Liver (tissue), 9 donors: ENCODE results near the gene RBFOX1. TPM values are rescaled to one million over a fixed set of nuclear protein-coding genes. Genes with fewer than 3 reads are reported as not detected.

Experiments
- DNase-seq: peaks from one replicate; pipeline ENCODE4 v3.0.0-alpha.2; 2017; ENCODE audit warnings: low spot score
- H3K27ac ChIP-seq, 2 donors: one replicate each; pipeline ENCODE4 v1.7.0; 2013; ENCODE audit warnings: inconsistent platforms in 2 of 2, low read length in 2 of 2, control low read depth in 1 of 2, low read depth in 1 of 2, mild to moderate bottlenecking in 1 of 2
- H3K27me3 ChIP-seq, 4 donors: one replicate each; pipeline versions ENCODE4 v1.6.1 to v1.7.0; 2013; ENCODE audit warnings: low read length in 3 of 4, inconsistent platforms in 1 of 4, mild to moderate bottlenecking in 1 of 4, moderate library complexity in 1 of 4; ENCODE audit not compliant: control insufficient read depth in 4 of 4, insufficient read depth in 4 of 4
- H3K36me3 ChIP-seq, 4 donors: one replicate each; pipeline versions ENCODE4 v1.6.1 to v1.7.0; 2013; ENCODE audit warnings: low read length in 3 of 4, mild to moderate bottlenecking in 3 of 4, low read depth in 1 of 4, moderate library complexity in 1 of 4; ENCODE audit not compliant: control insufficient read depth in 4 of 4, insufficient read depth in 3 of 4
- H3K4me1 ChIP-seq, 4 donors: one replicate each; pipeline versions ENCODE4 v1.6.1 to v1.7.0; 2013; ENCODE audit warnings: low read length in 3 of 4, mild to moderate bottlenecking in 3 of 4, moderate library complexity in 1 of 4; ENCODE audit not compliant: control insufficient read depth in 4 of 4, insufficient read depth in 4 of 4
- H3K4me3 ChIP-seq, 3 donors: one replicate each; pipeline versions ENCODE4 v1.6.1 to v1.7.0; 2013; ENCODE audit warnings: low read length in 3 of 3, control low read depth in 1 of 3, low read depth in 1 of 3, mild to moderate bottlenecking in 1 of 3
- H3K9ac ChIP-seq, 2 donors: one replicate each; pipeline ENCODE4 v1.7.0; 2013; ENCODE audit warnings: low read length in 2 of 2, mild to moderate bottlenecking in 2 of 2, moderate library complexity in 2 of 2, control low read depth in 1 of 2, low read depth in 1 of 2
- H3K9me3 ChIP-seq, 4 donors: one replicate each; pipeline versions ENCODE4 v1.6.1 to v1.7.0; 2013; ENCODE audit warnings: low read length in 3 of 4; ENCODE audit not compliant: control insufficient read depth in 4 of 4
- EGR1 ChIP-seq, 2 donors: IDR thresholded peaks; 2 replicates each; pipeline ENCODE4 v1.6.1; 2016 to 2018; ENCODE audit warnings: antibody characterized with exemption in 2 of 2, low read depth in 2 of 2
- FOXA1 ChIP-seq: IDR thresholded peaks from 2 replicates; pipeline ENCODE4 v1.6.1; 2016; ENCODE audit warnings: antibody characterized with exemption
- FOXA2 ChIP-seq: IDR thresholded peaks from 2 replicates; pipeline ENCODE4 v1.6.1; 2016; ENCODE audit warnings: antibody characterized with exemption
- GABPA ChIP-seq, 2 donors: IDR thresholded peaks in 1 of 2; conservative IDR thresholded peaks in 1 of 2; 2 replicates each; pipeline ENCODE4 v1.6.1; 2016; ENCODE audit warnings: antibody characterized with exemption in 2 of 2, mild to moderate bottlenecking in 1 of 2, moderate library complexity in 1 of 2
- JUND ChIP-seq, 2 donors: IDR thresholded peaks; 2 replicates each; pipeline ENCODE4 v1.6.1; 2016; ENCODE audit warnings: antibody characterized with exemption in 2 of 2
- RAD21 ChIP-seq, 2 donors: IDR thresholded peaks; 2 replicates each; pipeline ENCODE4 v1.6.1; 2016; ENCODE audit warnings: antibody characterized with exemption in 2 of 2, mild to moderate bottlenecking in 2 of 2
- RXRA ChIP-seq, 2 donors: IDR thresholded peaks; 2 replicates each; pipeline ENCODE4 v1.6.1; 2017 to 2018; ENCODE audit warnings: antibody characterized with exemption in 2 of 2, mild to moderate bottlenecking in 1 of 2
- TAF1 ChIP-seq: conservative IDR thresholded peaks from 2 replicates; pipeline ENCODE4 v1.6.1; 2016; ENCODE audit warnings: antibody characterized with exemption, mild to moderate bottlenecking
- YY1 ChIP-seq: IDR thresholded peaks from 2 replicates; pipeline ENCODE4 v1.6.1; 2016; ENCODE audit warnings: antibody characterized with exemption, mild to moderate bottlenecking
- WGBS: extraction: QIAGEN DNeasy Blood & Tissue Kit; methylation state at CpG from one replicate; pipeline ENCODE4 v1.1.7; 2013; 5-methylcytosine and 5-hydroxymethylcytosine counted together
- polyA plus RNA-seq, 2 donors: library from polyadenylated mRNA; stranded (reverse) in 1 of 2; unstranded in 1 of 2; fragments of 200-250 nt in 1 of 2; fragments of >200 nt in 1 of 2; fragmentation: Nextera tagmentation in 1 of 2; extraction: Ambion mirVana in 1 of 2; gene quantifications; one replicate each; pipeline versions ENCODE4 v1.2.1 to v1.2.3, GENCODE V29; 2013 to 2015
- total RNA-seq, 2 donors: library from RNA; depleted of rRNA; stranded (reverse); fragments of >200 nt; gene quantifications; one replicate each; pipeline ENCODE4 v1.2.3, GENCODE V29; 2014
- TF ChIP-seq, protein P1 (sequence below): IDR thresholded peaks from 2 replicates; pipeline ENCODE4 v1.6.1; 2016; ENCODE audit warnings: antibody characterized with exemption, mild to moderate bottlenecking
- TF ChIP-seq, protein P2 (sequence below): IDR thresholded peaks from 2 replicates; pipeline ENCODE4 v1.6.1; 2016; ENCODE audit warnings: antibody characterized with exemption
- TF ChIP-seq, protein P3 (sequence below): IDR thresholded peaks from 2 replicates; pipeline ENCODE4 v1.6.1; 2016; ENCODE audit warnings: antibody characterized with exemption
- TF ChIP-seq, protein P4 (sequence below): fragments of 150-350 bp; IDR thresholded peaks from 2 replicates; pipeline ENCODE4 v1.5.1; 2017; ENCODE audit warnings: improper control_type of control experiment, low read depth, low read length; ENCODE audit not compliant: missing input control
- donor health status: healthy.
- donor health status: healthy.
- donor health status: healthy.
- donor health status: healthy.
- donor health status: healthy.

RBFOX1 gene
- total and polyA plus RNA-seq, 4 donors, result not detected

DNA sequence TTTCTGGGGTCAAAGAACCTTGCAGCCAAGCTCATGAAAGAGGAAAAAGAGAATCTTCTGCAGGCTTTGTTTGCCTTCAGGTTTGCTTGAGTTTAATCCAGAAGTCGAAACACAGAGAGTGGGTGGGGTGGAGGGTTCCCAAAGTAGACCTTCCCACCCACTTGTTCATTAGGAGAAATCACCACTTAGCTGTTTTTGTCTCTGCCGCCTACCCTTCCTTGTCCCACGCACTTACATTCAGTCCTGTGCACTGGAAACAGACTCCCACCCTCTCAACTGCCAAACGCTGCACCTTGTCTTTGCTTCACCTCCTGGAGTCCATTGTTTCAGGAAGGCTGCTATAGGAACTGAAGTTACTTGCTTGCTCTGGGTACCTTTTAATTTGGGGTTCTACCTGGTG is 38.6 kb upstream of the RBFOX1 start:
- DNase-seq, result no peak
- Histone ChIP-seq H3K27ac (no peak overlapping the region), H3K4me3 (no peak overlapping the region), H3K9me3 (no peaks in the 10 kb centered on the region), H3K27me3 (peaks cover 0 to 9% (median 2%) of the 10 kb centered on the region in 4 donors), H3K4me1 (no peaks in the 10 kb centered on the region), H3K36me3 (no peaks in the 10 kb centered on the region), H3K9ac (no peak overlapping the region)
- TF ChIP-seq, protein P1, sequence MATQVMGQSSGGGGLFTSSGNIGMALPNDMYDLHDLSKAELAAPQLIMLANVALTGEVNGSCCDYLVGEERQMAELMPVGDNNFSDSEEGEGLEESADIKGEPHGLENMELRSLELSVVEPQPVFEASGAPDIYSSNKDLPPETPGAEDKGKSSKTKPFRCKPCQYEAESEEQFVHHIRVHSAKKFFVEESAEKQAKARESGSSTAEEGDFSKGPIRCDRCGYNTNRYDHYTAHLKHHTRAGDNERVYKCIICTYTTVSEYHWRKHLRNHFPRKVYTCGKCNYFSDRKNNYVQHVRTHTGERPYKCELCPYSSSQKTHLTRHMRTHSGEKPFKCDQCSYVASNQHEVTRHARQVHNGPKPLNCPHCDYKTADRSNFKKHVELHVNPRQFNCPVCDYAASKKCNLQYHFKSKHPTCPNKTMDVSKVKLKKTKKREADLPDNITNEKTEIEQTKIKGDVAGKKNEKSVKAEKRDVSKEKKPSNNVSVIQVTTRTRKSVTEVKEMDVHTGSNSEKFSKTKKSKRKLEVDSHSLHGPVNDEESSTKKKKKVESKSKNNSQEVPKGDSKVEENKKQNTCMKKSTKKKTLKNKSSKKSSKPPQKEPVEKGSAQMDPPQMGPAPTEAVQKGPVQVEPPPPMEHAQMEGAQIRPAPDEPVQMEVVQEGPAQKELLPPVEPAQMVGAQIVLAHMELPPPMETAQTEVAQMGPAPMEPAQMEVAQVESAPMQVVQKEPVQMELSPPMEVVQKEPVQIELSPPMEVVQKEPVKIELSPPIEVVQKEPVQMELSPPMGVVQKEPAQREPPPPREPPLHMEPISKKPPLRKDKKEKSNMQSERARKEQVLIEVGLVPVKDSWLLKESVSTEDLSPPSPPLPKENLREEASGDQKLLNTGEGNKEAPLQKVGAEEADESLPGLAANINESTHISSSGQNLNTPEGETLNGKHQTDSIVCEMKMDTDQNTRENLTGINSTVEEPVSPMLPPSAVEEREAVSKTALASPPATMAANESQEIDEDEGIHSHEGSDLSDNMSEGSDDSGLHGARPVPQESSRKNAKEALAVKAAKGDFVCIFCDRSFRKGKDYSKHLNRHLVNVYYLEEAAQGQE, result no peak
- 53% methylated on average over 4 of the region's 4 CpGs for WGBS

DNA sequence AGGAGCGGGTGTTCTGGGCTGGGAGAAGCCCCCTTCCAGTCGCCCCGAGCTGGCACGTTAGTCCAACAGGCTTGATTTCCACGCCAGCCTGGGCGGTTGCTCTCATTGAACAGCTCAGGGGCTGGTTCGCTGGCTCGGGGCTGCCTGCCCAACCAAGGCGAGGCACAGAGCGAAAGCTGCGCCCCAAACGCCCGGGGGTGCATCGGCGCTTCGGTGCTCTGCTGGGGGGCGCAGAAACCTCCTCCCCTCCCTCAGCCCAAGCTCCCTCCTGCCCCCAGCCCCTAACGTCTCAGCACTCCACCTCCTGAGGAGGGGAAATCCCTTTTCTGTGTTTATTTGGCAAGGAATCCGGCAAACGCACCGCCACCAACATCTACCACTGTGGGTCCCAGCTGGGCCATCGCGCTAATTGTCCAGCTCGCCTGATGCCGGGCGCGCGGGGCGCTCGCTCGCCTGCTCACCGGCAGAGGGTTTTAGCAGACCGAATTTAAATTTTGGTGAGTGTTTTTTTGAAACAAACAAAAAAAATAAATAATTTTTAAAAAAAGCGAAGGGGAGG is 29.5 kb upstream of the RBFOX1 start:
- no peak for DNase-seq
- Histone ChIP-seq H3K36me3 (no peaks in the 10 kb centered on the region), H3K27ac (no peak overlapping the region), H3K9ac (no peak overlapping the region), H3K27me3 (peaks cover 0 to 11% (median 2%) of the 10 kb centered on the region in 4 donors), H3K4me1 (peaks cover 0 to 1% (median 0%) of the 10 kb centered on the region in 4 donors), H3K9me3 (no peaks in the 10 kb centered on the region), H3K4me3 (no peak overlapping the region)
- 3% methylated on average over 34 of the region's 34 CpGs for WGBS
- no peak for TF ChIP-seq FOXA1

DNA sequence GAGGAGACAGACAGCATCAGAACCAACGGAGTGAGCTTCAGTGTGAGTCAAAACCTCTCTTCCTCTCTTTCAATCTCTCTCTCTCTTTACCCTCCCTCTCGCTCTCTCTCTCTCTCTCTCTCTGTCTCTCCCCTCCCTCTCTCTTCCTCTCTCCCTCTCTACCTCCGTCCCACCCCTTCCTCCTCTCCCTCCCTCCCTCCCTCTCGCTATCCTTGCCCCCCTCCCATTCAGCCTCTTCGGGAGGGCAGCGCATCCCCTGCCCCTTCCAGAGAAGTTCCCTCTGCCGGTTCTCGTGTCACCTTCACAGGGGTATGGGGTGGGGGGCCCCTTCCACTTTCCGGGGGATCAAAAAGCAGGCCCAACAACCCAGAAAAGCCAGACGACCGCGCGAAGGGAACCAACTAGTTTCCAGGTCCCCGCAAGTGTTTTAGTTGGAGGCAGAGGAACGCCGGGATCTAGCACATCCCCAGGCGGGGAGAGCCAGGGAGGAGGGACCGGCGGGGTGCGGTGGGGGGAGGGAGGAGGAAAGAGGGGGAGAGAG is 28.9 kb upstream of the RBFOX1 start:
- Histone ChIP-seq H3K27me3 (peaks cover 0 to 11% (median 2%) of the 10 kb centered on the region in 4 donors), H3K4me1 (peaks cover 0 to 1% (median 0%) of the 10 kb centered on the region in 4 donors), H3K27ac (no peak overlapping the region), H3K9me3 (no peaks in the 10 kb centered on the region), H3K36me3 (no peaks in the 10 kb centered on the region), H3K9ac (no peak overlapping the region), H3K4me3 (no peak overlapping the region)
- TF ChIP-seq, protein P2, sequence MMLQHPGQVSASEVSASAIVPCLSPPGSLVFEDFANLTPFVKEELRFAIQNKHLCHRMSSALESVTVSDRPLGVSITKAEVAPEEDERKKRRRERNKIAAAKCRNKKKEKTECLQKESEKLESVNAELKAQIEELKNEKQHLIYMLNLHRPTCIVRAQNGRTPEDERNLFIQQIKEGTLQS, result no peak
- TF ChIP-seq TAF1 (no peak), RAD21 (IDR thresholded peaks at IDR 0.05) (no peak)
- WGBS, result 3% methylated on average over 20 of the region's 20 CpGs
- no peak for DNase-seq

DNA sequence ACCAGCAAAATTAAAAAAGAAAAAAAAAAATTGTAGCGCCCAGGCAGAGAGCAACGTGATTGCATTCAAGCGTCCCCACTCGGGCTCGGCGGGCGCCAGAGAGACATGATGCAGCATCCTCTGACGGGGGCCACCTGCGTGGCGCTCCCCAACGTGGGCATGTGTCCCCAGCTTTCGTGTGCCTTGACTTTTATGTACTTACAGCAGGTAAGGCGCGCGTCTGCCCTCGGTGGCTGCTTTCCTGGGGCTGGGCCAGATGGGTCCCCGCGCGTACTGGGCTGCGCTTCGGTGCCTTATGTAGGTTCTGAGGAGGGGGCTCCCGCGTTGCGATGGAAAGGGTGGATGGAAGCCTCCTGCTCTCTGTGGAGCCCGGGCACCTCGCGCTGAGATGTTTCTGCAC is 28.4 kb upstream of the RBFOX1 start:
- Histone ChIP-seq H3K9ac (no peak overlapping the region), H3K27me3 (peaks cover 0 to 11% (median 2%) of the 10 kb centered on the region in 4 donors), H3K9me3 (no peaks in the 10 kb centered on the region), H3K36me3 (no peaks in the 10 kb centered on the region), H3K27ac (no peak overlapping the region), H3K4me1 (peaks cover 0 to 1% (median 0%) of the 10 kb centered on the region in 4 donors), H3K4me3 (no peak overlapping the region)
- 3% methylated on average over 27 of the region's 27 CpGs for WGBS
- no peak for DNase-seq
- TF ChIP-seq RXRA (IDR thresholded peaks at IDR 0.05) (no peak), GABPA (IDR thresholded peaks at IDR 0.05 in 1 of 2, conservative IDR thresholded peaks at IDR 0.05 in 1 of 2) (no peak), YY1 (no peak), FOXA2 (no peak), JUND (IDR thresholded peaks at IDR 0.05) (no peak), EGR1 (IDR thresholded peaks at IDR 0.05; ENCODE audit: low read depth in 2 of 2) (no peak)
- TF ChIP-seq, protein P3, sequence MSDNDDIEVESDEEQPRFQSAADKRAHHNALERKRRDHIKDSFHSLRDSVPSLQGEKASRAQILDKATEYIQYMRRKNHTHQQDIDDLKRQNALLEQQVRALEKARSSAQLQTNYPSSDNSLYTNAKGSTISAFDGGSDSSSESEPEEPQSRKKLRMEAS, result no peak
- TF ChIP-seq, protein P1, result no peak
- TF ChIP-seq, protein P4, sequence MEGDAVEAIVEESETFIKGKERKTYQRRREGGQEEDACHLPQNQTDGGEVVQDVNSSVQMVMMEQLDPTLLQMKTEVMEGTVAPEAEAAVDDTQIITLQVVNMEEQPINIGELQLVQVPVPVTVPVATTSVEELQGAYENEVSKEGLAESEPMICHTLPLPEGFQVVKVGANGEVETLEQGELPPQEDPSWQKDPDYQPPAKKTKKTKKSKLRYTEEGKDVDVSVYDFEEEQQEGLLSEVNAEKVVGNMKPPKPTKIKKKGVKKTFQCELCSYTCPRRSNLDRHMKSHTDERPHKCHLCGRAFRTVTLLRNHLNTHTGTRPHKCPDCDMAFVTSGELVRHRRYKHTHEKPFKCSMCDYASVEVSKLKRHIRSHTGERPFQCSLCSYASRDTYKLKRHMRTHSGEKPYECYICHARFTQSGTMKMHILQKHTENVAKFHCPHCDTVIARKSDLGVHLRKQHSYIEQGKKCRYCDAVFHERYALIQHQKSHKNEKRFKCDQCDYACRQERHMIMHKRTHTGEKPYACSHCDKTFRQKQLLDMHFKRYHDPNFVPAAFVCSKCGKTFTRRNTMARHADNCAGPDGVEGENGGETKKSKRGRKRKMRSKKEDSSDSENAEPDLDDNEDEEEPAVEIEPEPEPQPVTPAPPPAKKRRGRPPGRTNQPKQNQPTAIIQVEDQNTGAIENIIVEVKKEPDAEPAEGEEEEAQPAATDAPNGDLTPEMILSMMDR, result no peak
